Stimulated activated CD4-positive, alpha-beta T cell treated with anti-CD3 and anti-CD28 coated beads, Interleukin-15, amount 100 ng/mL, for 1 hour (primary cell): Measurements from ENCODE around the gene SYCP3.
"Not testable (repeated sequence)": the region's sequence is repeated elsewhere in the genome, so short reads cannot be mapped to it uniquely, and the experiment has no call there.

ENCODE experiments used
- DNase-seq, 2 donors: peaks; one replicate each; pipeline ENCODE4 v3.0.0-alpha.2; 2020; ENCODE audit warnings: low read depth in 1 of 2, low spot score in 1 of 2

Gene SYCP3

GRCh38 chr12:101761350-101761749 lies 22.1 kb upstream of the SYCP3 start:
- no peak for DNase-seq

- DNase-seq = no peak
These were observed 20.3 kb upstream of the SYCP3 start for GRCh38 chr12:101759396-101760047.

GRCh38 chr12:101750152-101750551 lies 10.9 kb upstream of the SYCP3 start:
- no peak for DNase-seq

GRCh38 chr12:101749657-101750056 lies 10.4 kb upstream of the SYCP3 start:
- DNase-seq = no peak

GRCh38 chr12:101748907-101749306 lies 9.6 kb upstream of the SYCP3 start:
- DNase-seq = no peak

GRCh38 chr12:101747697-101748096 lies 8.4 kb upstream of the SYCP3 start:
- no peak for DNase-seq

- no peak for DNase-seq
These were observed 7.4 kb upstream of the SYCP3 start for GRCh38 chr12:101746661-101747060.

- no peak for DNase-seq
These were observed 6.9 kb upstream of the SYCP3 start for GRCh38 chr12:101746196-101746595.

- DNase-seq = no peak
These were observed 6.2 kb upstream of the SYCP3 start for GRCh38 chr12:101745481-101745880.

GRCh38 chr12:101743724-101744472 lies 4.6 kb upstream of the SYCP3 start:
- no peak for DNase-seq

GRCh38 chr12:101743242-101743641 lies 4.0 kb upstream of the SYCP3 start:
- no peak for DNase-seq

- DNase-seq = no peak
These were observed 1.7 kb upstream of the SYCP3 start for GRCh38 chr12:101740980-101741379.

- DNase-seq = no peak
These were observed 1.3 kb upstream of the SYCP3 start for GRCh38 chr12:101740566-101740965.

GRCh38 chr12:101737476-101737875 lies 1.8 kb downstream of the SYCP3 start:
- DNase-seq = no peak

- DNase-seq = not testable (repeated sequence)
These were observed 4.8 kb downstream of the SYCP3 start for GRCh38 chr12:101734482-101734881.

- no peak for DNase-seq
These were observed 6.1 kb downstream of the SYCP3 start for GRCh38 chr12:101733166-101733565.

GRCh38 chr12:101732318-101732717 lies 6.9 kb downstream of the SYCP3 start:
- DNase-seq = no peak

- DNase-seq = no peak
These were observed 9.4 kb downstream of the SYCP3 start for GRCh38 chr12:101729842-101730241.

GRCh38 chr12:101727098-101727497 lies 12.2 kb downstream of the SYCP3 start:
- DNase-seq = no peak

GRCh38 chr12:101722392-101722791 lies 16.9 kb downstream of the SYCP3 start:
- no peak for DNase-seq

- no peak for DNase-seq
These were observed 19.1 kb downstream of the SYCP3 start for GRCh38 chr12:101720118-101720517.

GRCh38 chr12:101719566-101719965 lies 19.7 kb downstream of the SYCP3 start:
- no peak for DNase-seq
